GM19467 (cell line): ENCODE data around the gene MPPE1.
"Not testable (repeated sequence)": the region's sequence is repeated elsewhere in the genome, so short reads cannot be mapped to it uniquely, and the experiment has no call there.

Source experiments
- ATAC-seq: cut with Tn5 transposase; IDR thresholded peaks from one replicate; pipeline ENCODE4 v1.9.1; 2021; ENCODE audit warnings: mild to moderate bottlenecking, moderate library complexity; ENCODE audit not compliant: unreplicated experiment

Gene MPPE1, protein sequence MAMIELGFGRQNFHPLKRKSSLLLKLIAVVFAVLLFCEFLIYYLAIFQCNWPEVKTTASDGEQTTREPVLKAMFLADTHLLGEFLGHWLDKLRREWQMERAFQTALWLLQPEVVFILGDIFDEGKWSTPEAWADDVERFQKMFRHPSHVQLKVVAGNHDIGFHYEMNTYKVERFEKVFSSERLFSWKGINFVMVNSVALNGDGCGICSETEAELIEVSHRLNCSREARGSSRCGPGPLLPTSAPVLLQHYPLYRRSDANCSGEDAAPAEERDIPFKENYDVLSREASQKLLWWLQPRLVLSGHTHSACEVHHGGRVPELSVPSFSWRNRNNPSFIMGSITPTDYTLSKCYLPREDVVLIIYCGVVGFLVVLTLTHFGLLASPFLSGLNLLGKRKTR

DNA sequence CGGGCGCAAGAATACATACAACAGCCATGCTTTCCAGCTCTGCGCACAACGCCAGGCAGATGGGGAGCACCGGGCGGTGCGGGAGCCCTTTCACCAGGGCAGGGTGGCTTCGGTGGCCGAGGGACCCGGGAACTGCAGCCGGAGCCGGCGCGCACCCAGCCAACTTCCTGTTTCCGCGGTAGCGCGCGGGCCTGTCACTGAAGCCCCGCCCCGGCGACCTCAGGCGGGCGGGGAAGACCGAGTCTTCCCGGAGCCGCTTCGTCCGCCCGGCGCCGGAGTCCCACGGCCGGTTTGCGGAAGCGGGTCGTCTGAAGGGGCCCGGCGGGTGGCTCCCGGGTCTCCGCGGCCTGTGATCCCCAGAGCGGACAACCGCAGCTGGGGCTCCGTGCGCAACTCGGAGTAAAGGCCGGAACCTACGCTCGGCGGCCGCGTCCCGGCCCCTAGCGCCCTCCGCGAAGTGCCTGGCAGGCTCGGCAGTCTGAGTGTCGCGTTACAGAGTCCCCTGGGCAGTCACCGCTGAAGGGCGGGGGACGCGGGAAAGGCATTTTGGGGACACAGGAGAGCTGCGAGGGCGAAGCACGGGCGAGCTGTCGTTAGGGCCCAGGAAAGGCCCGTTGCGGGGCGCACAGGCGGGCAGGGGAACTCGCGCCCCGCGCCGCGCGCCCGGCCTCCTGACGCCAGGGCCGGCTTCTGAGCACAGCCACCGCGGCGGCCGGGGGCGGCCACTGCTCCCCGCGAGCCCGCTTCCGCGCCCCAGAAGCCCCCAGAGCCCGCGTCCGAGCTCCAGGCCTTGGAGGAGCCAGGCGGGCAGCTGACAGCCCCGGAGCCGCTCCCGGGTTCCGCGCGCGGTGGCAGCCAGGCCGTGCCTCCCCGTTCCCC is at the start of gene MPPE1:
Gene MPPE1 (minus strand): TSS at position 136 of the 879 bp plus-strand sequence. CDS start 11,053 bp downstream, outside the sequence.
- peak; percentile 86 for ATAC-seq

DNA sequence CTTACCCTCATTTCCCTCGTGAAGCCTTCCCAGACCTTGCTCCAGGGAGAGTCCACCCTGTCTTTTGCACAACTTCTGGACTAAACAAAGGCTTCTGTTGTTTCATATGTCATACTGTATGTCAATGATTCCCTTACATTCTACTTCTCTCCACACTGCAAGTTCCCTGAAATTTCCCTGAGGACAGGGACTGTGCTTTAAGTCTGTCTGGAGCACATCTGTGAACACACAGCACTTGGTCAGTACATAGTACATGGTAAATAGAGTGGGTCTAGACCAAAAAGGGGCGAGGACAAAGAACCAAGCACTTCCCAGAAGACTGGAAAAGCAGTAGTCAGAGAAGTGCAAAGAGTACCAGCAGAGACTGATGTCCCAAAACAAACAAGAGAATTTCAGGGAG is 49.5 kb upstream of the MPPE1 start:
- ATAC-seq, result no peak

DNA sequence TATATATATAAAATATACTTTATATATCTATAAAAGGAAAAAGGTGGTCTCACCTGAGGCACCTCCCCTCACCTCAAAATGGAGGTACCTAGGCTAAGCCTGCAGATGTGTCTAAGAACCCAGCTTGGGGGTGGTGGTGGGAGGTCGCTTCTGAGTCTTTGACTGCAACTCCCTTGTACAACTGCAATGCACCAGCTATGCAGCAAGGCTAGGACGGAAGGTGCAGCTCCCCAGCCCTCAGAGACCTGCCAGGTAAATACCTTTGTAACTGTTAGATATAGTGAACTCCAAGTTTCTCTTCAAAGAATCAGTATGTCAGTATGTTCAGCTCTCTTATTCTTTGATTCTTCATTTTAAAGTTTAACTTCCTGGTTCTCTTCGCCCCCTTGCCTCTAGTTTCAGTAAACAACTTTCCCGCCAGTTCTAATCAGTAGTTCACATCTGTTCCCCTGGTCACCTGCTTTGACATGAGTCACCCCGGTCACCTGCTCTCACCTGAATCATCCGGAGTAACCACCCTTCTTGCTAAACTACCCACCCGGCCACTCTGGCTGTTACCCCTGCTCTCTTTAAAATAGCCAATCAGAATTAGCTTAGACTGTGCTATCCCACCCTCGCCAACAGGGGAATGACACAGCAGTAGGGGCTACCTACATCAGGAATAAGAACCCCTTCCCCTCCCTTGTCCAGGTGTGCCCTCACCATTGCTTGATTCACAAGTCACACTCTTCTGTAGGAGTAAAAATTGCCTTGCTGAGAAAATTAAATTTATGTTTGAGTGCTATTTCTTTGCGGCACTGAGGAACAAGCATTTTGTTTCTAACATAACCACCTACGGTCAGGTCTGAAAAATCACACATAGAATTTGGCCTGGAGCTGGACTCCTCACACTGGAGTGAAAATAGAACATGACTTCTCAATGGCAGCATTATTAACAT is 48.5 kb upstream of the MPPE1 start:
- no peak for ATAC-seq

DNA sequence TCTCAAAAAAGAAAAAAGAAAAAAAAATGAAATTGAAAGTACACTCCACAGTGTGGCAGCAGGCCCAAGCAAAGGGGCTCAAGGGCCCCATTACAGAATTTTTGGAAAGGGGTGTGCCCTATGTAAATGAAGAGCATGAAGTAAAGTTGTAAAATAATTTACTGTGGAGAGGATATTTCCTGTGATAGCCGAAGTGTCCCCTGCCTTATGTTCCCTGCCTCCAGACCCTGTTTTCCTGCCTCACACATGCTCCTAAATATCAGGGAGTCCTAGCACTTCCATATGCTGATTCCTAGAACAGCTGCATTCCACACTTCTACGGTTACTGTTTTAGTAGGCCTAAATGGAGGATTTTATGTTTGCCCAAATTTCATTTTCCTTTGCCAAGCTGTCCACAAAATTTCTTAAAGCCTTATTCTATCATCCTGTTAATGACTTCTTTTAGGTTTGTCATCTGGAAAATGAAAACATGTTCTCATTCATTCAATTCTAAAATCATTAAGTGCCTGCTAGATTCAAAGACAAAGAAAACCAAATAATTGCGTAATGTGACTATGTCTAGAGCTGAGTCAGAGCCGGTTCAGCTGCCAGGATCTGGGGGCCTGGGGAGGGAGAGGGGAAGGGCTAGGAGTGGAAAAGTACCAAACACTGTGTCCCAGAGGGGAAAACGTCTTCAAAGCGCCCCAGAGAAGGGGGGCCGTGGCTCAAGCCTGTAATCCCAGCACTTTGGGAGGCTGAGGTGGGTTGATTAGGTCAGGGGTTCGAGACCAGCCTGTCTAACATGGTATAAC is 47.3 kb upstream of the MPPE1 start:
- ATAC-seq, result no peak

DNA sequence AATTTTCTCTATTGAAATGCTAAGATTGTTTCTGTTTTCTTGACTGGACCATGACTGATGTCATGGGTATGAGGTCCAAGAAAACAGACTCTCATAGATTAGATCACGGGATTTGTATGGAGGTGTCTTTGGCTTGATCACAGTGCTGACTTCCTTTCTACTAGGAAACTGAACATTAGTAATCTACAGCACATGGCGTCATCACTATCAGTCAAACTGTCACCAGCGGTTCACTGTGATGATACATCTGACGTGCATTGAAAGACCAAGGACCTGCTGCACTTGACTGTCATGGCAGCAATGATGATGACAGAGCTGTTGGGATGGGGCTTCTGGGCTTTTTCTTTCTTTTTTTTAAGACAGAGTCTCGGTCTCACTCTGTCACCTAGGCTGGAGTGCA is 45.0 kb upstream of the MPPE1 start:
- ATAC-seq, result no peak

DNA sequence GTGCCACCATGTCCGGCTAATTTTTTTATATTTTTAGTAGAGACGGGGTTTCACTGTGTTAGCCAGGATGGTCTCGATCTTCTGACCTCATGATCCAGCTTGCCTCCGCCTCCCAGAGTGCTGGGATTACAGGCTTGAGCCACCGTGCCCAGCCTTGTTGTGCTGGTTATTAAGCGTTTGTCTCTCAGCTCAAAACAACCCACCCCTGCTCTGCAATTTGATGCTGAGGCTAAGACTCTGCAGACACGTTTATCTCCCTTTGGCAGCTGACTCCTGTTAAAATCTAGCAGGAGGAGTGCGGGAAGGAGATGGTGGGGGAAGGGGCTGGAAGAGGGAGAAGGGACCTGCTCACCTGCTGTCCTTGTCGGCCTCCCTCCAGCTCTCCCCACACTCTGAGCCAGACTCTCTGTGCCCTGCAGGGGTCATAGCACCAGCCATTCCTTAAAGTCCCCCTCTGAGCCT is 43.3 kb upstream of the MPPE1 start:
- no peak for ATAC-seq

DNA sequence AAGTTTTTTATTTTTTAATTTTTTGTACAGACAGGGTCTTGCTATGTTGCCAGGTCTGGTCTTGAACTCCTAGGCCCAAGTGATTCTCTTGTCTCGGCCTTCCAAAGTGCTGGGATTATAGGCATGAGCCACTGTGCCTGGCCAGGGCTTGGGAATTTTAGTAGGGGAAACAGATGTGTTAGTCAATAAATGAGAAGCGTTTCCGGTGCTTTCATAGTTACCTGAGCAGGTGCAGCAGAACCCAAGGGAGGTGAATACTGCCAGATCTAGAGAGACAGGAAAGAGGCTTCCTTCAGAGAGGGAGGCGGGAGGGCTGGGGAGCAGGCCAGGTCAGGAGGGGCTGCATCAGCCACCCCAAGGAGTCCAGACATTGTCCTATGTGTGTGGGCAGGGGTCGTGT is 42.7 kb upstream of the MPPE1 start:
- no peak for ATAC-seq

DNA sequence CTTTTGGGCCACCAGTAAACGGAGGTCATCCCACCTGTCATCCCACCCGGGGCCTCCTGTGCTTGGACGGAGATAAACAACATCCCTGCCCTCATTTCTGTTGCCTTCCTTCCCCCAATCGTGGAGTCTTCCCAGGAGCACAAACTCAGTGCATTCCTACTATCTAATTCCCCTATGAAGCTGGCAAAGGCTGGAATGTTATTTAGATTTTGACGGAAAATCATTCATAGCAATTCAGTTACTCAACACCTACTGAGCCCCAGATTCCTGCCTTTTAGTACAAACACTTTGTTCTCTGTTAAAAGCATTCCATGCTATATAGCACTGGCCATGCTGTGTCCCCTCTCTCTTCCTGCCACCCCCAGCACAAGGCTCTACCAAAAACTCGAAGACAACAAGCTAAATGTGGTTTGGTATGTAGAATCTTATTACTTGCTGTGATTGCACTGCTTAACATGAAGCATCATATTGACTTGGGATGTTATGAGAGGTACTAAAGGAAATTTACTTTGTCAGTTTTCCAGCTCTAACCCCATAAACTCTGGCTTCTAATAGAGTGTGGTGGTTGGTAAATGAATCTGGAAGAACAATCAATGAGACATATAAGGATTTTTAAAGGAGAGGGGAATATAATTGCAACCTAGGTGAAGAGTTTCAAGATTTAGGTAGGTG is 40.9 kb upstream of the MPPE1 start:
- ATAC-seq, result no peak

DNA sequence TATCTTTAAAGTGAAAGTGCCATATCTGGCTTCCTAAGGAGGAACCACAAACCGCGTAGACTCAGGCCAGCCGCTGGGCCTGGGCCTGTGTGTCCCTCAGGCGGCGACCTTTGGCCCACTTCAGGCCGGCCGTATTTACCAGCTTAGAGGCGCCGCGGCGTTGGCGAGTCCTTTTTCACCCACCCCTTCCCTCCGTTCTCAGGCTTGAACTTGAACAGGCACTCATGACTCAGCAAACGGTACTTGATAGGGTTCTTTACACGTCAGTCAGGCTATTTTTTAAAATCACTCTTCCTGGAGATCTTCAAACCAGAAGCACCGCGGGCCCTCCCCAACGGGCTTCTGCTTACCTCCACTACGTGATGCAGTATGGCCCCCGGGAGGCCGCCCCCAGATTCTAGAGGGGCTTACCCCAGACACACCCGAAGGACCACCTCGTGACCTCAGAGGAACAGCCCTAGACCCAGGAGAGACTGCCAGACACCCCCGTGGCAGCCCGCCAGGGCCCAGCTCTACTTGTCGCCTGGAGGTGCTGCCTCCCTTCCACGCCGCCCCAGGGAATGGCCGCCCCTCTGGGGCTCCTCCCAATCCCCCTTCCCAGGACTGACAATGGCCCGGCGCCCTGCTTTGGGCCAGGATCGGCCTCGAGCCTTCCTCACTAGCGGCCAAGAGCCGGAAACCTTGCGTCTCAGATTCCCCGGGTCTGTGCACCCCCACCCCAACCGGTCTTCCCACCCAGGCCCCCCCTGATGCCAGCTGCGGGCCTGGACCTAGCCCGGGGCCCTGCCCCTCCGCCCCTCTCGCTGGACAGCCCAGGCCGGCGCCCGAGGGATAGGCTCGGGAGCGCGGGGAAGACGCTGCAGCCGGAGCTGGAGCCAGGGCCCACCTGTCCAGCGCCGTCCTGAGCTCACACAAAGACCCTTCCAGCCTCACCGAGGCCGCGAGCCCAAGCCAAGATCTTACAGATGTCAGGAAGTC is 39.4 kb upstream of the MPPE1 start:
- ATAC-seq, result peak; percentile 67

DNA sequence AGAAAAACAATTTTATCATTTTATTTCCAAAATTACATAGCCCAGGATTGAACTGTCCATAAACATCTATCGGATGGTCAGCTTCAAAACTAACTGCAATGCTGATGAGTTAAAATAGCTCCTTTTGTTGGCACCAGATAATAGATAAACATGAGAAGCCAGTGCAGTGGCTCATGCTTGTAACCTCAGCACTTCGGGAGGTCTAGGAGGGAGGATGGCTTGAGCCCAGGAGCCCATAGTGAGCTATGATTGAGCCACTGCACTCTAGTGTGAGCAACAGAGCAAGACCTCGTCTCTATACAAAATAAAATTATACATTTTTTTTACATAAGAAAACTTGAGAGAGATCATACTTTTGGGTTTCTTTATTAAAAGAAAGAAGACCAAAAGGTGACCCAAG is 38.6 kb upstream of the MPPE1 start:
- ATAC-seq, result peak; percentile 24

DNA sequence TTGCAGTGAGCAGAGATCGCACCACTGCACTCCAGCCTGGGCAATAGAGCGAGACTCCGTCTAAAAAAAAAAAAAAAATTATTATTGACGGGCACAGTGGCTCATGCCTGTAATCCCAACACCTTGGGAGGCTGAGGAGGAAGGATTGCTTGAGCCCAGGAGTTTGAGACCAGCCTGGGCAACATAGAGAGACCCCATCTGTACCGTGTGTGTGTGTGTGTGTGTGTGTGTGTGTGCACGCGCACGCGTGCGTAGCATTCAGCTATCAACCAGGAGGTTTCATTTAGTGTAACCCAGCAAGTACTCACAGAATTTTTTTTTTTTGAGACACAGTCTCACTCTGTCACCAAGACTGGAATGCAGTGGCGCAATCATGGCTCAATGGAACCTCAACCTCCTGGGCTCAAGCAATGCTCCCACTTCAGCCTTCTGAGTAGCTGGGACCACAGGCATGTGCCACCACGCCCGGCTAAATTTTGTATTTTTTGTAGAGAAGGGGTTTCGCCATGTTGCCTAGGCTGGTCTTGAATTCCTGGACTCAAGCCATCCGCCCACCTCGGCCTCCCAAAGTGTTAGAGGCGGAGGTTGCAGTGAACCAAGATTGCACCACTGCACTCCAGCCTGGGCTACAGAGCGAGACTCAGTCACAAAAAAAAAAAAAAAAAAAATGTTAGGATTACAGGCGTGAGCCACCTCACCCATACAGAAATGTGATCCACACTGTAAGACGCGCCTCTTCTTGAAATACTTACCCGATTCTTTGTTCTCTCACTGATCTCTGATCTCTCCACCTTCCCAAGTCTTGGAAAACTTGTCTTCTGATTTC is 37.9 kb upstream of the MPPE1 start:
- not testable (repeated sequence) for ATAC-seq

DNA sequence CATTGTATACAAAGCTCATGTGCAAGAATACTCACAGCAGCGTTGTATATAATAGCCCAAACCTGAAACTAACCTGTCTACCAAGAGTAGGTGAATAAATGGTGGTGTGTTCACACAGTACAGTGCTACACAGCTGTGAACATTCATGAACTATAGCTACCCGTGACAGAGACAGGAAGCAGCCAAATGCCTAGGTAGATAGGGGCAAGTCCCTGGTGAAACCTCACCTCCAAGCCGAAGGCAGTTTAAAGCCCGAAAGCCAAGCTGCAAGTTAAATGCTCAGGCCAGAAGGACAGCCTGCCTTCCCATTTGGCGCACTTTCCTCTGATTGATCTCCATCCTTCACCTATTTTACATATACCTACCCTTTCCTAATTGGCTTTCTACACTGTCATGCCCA is 36.7 kb upstream of the MPPE1 start:
- ATAC-seq, result no peak

DNA sequence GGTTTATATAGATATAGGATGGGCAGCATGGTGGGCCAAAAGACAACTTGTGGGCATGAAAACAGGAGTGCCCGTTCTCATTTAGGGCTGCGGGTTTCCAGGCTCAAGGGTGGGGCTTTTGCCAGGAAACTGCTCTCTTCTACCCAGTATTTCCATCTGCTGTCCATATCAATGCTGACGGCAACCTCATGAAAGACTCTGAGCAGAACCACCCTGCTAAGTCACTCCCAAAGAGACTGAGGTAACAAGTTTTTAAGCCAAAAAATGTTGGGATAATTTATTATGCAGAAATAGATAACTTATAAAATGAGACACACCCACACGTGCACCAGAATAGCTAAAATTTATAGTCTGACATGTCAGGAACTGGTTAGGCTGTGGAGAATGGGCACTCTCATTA is 36.1 kb upstream of the MPPE1 start:
- no peak for ATAC-seq

DNA sequence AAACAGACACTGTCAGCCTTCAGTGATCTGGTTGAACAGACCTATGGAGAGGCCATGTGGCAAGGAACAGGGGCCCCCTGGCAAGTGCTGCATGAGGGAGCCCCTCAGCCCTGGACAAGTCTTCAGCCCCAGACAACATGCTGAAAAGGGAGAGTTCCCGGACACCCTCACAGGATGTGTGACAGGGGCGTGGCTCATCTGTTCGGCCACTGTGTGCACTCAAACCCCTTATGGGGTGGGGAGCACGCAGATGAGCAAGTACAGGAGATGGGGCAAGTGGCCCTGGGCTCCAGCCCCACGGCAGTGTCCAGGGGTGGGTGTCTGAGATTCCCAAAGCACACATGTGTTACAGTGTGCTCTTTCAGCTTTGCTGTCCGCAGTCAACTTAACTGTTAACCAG is 35.4 kb upstream of the MPPE1 start:
- ATAC-seq, result no peak

DNA sequence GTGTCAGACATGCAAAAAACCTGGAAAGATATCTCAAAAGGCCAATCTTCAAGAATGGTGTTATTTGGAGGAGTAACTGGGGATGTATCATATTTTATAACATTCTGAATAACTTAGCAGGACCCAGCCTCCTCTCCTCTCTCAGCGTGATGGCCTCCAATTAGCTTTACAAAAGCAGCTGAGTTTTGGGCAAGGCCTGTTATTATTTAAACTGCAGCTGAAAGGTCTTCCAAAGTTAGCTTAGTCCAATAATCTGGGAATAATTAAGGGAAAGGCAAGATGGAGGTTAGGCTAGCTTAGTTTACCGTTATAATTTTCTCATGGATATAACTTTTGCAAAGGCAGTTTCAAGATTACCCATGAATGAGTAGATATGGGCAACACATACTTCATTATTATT is 32.8 kb upstream of the MPPE1 start:
- ATAC-seq, result no peak

DNA sequence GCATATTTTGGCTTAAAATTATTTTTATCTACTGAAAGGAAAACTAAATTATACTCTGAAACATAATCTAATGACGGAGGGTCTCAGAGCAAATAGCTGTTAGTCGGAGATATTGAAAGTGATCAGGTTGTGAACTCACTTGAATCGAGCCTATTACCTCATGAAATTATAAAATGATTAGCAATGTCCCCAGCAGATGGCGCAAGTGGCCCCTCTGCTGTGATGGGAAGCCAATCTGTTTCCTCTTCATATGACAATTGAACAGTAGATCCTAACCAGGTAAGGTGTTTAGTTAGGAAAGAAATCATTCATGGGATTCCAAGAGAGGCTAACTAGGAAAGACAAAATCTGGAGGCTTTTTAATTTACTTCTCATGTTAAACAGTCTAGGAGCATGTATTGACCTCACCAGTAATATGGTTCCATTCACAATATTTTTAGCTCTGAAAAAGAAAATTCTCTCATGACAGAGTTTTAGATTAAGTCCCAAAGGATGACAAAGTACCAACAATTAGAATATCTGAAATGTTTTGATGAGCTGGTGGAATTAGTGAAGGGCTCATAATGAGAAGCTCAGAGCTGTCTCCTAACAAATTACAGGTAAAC is 29.9 kb upstream of the MPPE1 start:
- ATAC-seq, result no peak

DNA sequence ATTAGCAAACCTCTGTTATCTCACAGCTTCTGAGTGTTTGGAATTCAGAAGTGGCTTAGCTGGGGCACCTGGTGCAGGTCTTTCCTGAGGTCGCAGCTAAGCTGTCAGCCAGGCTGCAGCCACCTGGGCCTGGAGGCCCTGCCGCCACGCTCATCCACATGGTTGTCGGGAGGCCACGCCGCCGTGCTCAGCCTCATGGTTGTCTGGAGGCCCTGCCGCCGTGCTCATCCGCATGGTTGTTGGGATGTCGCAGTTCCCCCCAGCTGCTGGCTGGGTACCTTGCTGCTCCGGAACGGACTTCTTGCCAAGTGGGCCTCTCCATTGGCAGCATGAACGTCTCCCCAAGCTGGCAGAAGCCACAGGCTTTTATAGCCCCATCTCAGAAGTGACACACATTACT is 24.3 kb upstream of the MPPE1 start:
- ATAC-seq, result no peak
